ENCODE results near the gene TPSD1. TPM values are rescaled to one million over a fixed set of nuclear protein-coding genes. Genes with fewer than 3 reads are reported as not detected.

The TPSD1 gene
- total and polyA plus RNA-seq, 10 of the 15 experiments (the other 5 are each of a cell fraction or from before 2014, with no cell fraction given): not detected

DNA sequence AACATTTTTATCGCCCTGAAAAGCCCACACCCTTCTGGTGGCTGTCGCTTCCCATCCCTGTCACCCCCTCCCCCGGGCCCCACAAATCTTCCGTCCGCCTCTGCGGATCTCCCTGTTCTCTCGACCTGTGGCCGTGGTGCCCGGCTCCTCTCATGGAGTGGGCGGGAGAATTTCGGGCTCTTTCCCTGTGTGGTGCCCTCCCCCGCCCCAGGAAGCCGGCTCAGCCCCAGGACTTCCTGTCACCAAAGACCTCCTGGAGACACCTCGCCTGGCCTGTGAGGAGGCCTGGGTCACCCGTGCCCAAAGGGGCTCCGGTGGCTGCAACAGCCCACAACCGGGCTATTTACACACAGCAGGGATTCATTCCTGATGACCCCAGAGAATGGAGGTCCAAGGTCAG, 27.4 kb downstream of the TPSD1 start (continued):
- no peak for TF ChIP-seq SIN3A (IDR thresholded peaks at IDR 0.05; ENCODE audit: low read depth, low read length)
- TF ChIP-seq, protein P1, sequence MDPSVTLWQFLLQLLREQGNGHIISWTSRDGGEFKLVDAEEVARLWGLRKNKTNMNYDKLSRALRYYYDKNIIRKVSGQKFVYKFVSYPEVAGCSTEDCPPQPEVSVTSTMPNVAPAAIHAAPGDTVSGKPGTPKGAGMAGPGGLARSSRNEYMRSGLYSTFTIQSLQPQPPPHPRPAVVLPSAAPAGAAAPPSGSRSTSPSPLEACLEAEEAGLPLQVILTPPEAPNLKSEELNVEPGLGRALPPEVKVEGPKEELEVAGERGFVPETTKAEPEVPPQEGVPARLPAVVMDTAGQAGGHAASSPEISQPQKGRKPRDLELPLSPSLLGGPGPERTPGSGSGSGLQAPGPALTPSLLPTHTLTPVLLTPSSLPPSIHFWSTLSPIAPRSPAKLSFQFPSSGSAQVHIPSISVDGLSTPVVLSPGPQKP (IDR thresholded peaks at IDR 0.05; ENCODE audit: low read depth, low read length): no peak

GRCh38 chr16:1283996-1284616, 28.2 kb downstream of the TPSD1 start:
- ATAC-seq (no peak), DNase-seq (ENCODE audit: low read depth, low spot score) (no peak), FAIRE-seq (no peak)
- no peaks in the 10 kb centered on the region for H3K36me3 ChIP-seq (ENCODE audit: control insufficient read depth in 2 of 2, insufficient read depth in 2 of 2, low read length in 1 of 2)
- H3K4me3 ChIP-seq: no peak overlapping the region
- TF ChIP-seq MTA3 (IDR thresholded peaks at IDR 0.05; ENCODE audit: borderline replicate concordance, low read length) (no peak), JUNB (IDR thresholded peaks at IDR 0.05) (no peak), TCF3 (IDR thresholded peaks at IDR 0.05; ENCODE audit: borderline replicate concordance, insufficient read depth, low read depth, low read length) (no peak), SUPT20H (IDR thresholded peaks at IDR 0.05; ENCODE audit: borderline replicate concordance, control insufficient read depth, low read depth, low read length) (no peak)
- WGBS (ENCODE audit: insufficient coverage, insufficient replicate concordance, low lambda C conversion rate, missing lambda C conversion rate): 29% methylated on average over 16 of the region's 16 CpGs
- in situ Hi-C loops (cut with MboI): no loop called here
- H3K9me3 ChIP-seq (replicated peaks; ENCODE audit: control insufficient read depth, insufficient read depth, low read length): no peaks in the 10 kb centered on the region
- BruUV-seq (replicated peaks): no TSS peak
- no peak overlapping the region for H3K27ac ChIP-seq (ENCODE audit: control insufficient read depth, insufficient read depth)
- H4K20me1 ChIP-seq (ENCODE audit: control insufficient read depth, insufficient read depth): no peaks in the 10 kb centered on the region
- H3K27me3 ChIP-seq (replicated peaks in 1 of 2; ENCODE audit: control insufficient read depth in 2 of 2, insufficient read depth in 2 of 2, low read length in 1 of 2): no peaks in the 10 kb centered on the region; a peak in 1 of 4 replicates
- RAD21 ChIA-PET (ENCODE audit: unreplicated experiment): no interaction called here
- no peak overlapping the region for H3K9ac ChIP-seq (ENCODE audit: control insufficient read depth, insufficient read depth, low read length)
- intact Hi-C loops (cut with micrococcal nuclease; ENCODE audit: unreplicated experiment): no loop called here
- no peaks in the 10 kb centered on the region for H3K4me1 ChIP-seq (ENCODE audit: control insufficient read depth, insufficient read depth, low read length)
- SMC1A ChIA-PET (ENCODE audit: uncharacterized antibody, unreplicated experiment): no interaction called here
- no peaks in the 10 kb centered on the region for H3K79me2 ChIP-seq (ENCODE audit: control insufficient read depth, insufficient read depth, low read length)
- POLR2A ChIA-PET: no interaction called here
- H3K4me2 ChIP-seq (ENCODE audit: control insufficient read depth, insufficient read depth): no peak overlapping the region
- no peak overlapping the region for H2AFZ ChIP-seq (ENCODE audit: control insufficient read depth, low read depth, low read length)
- CTCF ChIA-PET: no interaction called here
